IPS-20b (cell line): ENCODE results near the gene SZRD1.
"Not testable (repeated sequence)": the region's sequence is repeated elsewhere in the genome, so short reads cannot be mapped to it uniquely, and the experiment has no call there.

Source experiments
- H3K27ac ChIP-seq: one replicate; pipeline ENCODE4 v1.5.1; 2013; ENCODE audit warnings: low read length
- H3K27me3 ChIP-seq: 2 replicates; pipeline ENCODE4 v1.6.1; 2013; ENCODE audit warnings: mild to moderate bottlenecking, low read length, inconsistent platforms; ENCODE audit not compliant: insufficient read depth
- H3K36me3 ChIP-seq: 2 replicates; pipeline ENCODE4 v1.6.1; 2013; ENCODE audit warnings: low read depth, mild to moderate bottlenecking, inconsistent platforms, low read length, moderate library complexity; ENCODE audit not compliant: insufficient read depth
- H3K4me1 ChIP-seq: 2 replicates; pipeline ENCODE4 v1.6.1; 2013; ENCODE audit warnings: mild to moderate bottlenecking, control low read depth, inconsistent platforms, low read length, moderate library complexity; ENCODE audit not compliant: insufficient read depth
- H3K4me3 ChIP-seq: 2 replicates; pipeline ENCODE4 v1.5.1; 2013; ENCODE audit warnings: mild to moderate bottlenecking, low read length, inconsistent platforms
- H3K9ac ChIP-seq: 2 replicates; pipeline ENCODE4 v1.6.1; 2013; ENCODE audit warnings: low read depth, mild to moderate bottlenecking, inconsistent platforms, low read length, moderate library complexity
- H3K9me3 ChIP-seq: 2 replicates; pipeline ENCODE4 v1.6.1; 2013; ENCODE audit warnings: mild to moderate bottlenecking, low read depth, low read length, inconsistent platforms; ENCODE audit not compliant: insufficient read depth

SZRD1 gene

GRCh38 chr1:16349847-16350406, 17.1 kb upstream of the SZRD1 start:
- H3K27me3 ChIP-seq, result no peaks in the 10 kb centered on the region
- H3K4me3 ChIP-seq, result no peak overlapping the region
- no peak overlapping the region for H3K9ac ChIP-seq
- H3K9me3 ChIP-seq, result no peaks in the 10 kb centered on the region
- H3K36me3 ChIP-seq, result no peaks in the 10 kb centered on the region
- H3K4me1 ChIP-seq, result peaks cover 9% of the 10 kb centered on the region; the same call in 1 of the 2 replicates
- H3K27ac ChIP-seq, result no peak overlapping the region

DNA sequence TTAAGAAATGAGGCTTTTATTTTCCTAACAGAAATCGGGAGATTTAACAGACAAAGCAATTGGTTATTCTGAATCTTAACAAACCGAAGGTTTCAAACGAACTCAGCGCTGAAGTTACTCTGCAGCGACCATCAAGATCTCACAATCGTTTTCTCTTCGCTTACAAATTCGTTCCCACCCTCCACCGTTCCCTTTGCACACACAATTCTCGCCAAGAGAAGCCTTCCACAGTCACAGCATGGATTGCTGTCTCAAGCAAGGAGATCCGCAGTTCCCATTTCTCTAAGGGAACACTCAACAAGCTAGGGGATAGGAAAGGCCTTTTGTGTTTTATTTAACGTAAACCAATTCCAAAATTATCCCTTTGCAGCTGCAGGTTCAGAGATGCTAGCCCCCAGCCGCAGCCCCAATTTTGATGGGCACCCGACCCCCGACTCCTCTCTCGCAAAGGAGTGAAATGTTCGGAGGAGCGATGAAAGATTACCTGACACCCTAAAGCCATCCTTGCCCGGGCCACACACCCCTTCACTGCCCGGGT, 15.5 kb upstream of the SZRD1 start:
- H3K4me1 ChIP-seq, result peaks cover 9% of the 10 kb centered on the region; the same call in 1 of the 2 replicates
- no peaks in the 10 kb centered on the region for H3K9me3 ChIP-seq
- H3K4me3 ChIP-seq, result peak overlapping the region; percentile 87
- no peak overlapping the region for H3K27ac ChIP-seq
- H3K9ac ChIP-seq, result peak overlapping the region; percentile 86; the same call in 1 of the 2 replicates
- no peaks in the 10 kb centered on the region for H3K36me3 ChIP-seq
- no peaks in the 10 kb centered on the region for H3K27me3 ChIP-seq

DNA sequence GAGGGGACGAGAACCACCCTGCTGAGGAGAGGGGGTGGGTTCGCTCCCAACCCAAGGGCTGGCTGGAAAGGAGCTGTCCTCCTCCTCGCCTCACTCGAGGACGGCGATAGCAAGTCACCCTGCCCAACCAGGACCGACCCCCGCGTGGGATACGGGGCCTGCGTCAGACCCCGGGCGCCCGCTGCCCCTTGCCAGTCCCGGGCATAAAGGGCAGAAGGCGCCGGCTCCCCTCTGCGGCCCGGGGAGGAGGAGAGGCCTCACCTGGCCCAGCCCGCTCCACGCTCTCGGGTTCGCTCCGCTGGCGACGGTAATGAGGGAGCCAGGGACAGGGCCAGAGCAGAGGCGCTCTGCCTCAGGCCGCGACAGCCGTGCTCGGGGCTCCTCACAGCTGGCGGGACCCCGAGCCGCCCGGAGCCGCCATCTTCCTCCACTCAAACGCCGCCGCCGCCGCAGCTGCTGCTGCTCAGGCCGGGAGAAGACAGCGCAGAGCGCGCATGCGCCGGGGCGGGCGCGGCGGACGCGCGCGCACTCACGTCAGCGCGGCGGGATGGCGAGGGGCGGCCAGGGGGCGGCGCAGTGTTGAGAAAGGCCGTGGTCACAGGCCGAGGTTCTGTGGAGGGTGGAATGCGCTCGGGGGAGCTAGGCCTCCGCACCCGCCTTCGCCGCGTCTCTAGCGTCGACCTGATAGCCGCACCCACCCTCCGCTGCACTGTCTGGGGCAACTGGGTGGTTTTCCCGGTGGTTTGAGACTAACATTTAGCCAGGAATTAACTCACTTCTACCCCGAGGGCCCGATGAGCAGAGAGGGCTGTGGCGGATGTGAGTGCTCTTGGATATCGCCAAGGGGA, 14.8 kb upstream of the SZRD1 start, which contains the start of gene FBXO42:
Gene FBXO42 (minus strand): TSS at position 487 of the 848 bp plus-strand sequence. CDS start 37,062 bp downstream, outside the sequence.
- Histone ChIP-seq H3K4me1 (peaks cover 9% of the 10 kb centered on the region; the same call in 1 of the 2 replicates), H3K36me3 (no peaks in the 10 kb centered on the region), H3K9ac (peak within 1 kb of the TSS; percentile 86), H3K9me3 (no peaks in the 10 kb centered on the region), H3K4me3 (peak within 1 kb of the TSS; percentile 87), H3K27ac (no peak within 1 kb of the TSS), H3K27me3 (no peaks in the 10 kb centered on the region)

DNA sequence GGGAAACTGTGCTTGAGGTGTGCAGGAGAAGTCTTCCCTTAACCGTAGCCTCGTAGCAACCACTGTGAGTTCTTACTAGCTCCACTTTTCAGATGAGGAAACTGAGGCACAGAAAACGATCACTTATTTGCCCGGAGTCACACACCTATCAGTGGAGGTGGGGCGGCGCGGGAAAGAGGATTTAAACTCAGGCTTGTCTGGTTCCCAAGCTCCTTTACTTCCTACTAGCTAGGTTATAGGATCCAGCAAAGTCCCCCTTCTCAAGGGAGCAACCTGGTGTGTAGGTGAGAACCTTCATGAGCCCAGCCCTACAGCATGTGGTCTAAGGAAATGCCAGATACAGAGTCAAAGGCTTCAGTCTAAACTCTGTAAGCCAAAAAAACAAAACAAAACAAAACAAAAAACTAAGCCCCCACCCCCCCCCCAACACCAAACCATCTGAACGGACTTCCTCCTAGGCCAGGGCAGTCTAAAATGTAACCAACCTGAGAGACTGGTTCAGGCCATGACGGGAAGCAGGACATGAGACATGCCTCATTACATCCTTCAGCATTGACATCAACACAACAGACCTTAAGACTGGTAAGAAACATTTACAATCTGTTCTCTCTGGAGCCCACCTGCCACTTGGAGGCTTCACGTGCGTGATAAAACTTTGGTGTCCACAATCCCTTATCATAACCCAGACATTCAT, 14.1 kb upstream of the SZRD1 start:
- H3K9me3 ChIP-seq, result no peaks in the 10 kb centered on the region
- peak overlapping the region; percentile 87 for H3K4me3 ChIP-seq
- H3K27ac ChIP-seq, result no peak overlapping the region

GRCh38 chr1:16354619-16355018, 12.4 kb upstream of the SZRD1 start:
- Histone ChIP-seq H3K9me3 (no peaks in the 10 kb centered on the region), H3K36me3 (no peaks in the 10 kb centered on the region), H3K27ac (no peak overlapping the region), H3K4me1 (peaks cover 9% of the 10 kb centered on the region; the same call in 1 of the 2 replicates), H3K9ac (no peak overlapping the region), H3K4me3 (no peak overlapping the region), H3K27me3 (no peaks in the 10 kb centered on the region)

More for the DNA sequence above, 14.1 kb upstream of the SZRD1 start:
- Histone ChIP-seq H3K9ac (peak overlapping the region; percentile 43; the same call in 1 of the 2 replicates), H3K27me3 (no peaks in the 10 kb centered on the region), H3K36me3 (no peaks in the 10 kb centered on the region), H3K4me1 (peaks cover 9% of the 10 kb centered on the region; the same call in 1 of the 2 replicates)

DNA sequence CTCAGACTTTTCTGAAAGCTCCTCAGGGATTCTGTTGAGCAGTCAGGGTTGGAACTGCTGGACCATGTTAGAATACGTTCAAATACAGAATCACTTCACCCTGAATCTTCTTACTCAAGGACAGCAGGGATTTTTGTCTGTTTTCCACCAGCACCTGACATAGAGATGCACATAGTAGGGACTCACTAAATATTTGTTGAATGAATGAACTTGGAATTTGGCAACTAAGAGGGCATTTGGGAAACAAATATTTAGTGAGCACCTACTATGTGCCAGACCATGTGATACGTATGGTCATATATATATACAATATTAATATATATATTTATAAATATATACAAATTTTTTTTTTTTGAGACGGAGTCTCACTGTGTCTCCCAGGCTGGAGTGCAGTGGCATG, 10.2 kb upstream of the SZRD1 start:
- H3K27ac ChIP-seq, result no peak overlapping the region
- no peaks in the 10 kb centered on the region for H3K9me3 ChIP-seq
- no peaks in the 10 kb centered on the region for H3K27me3 ChIP-seq
- no peak overlapping the region for H3K9ac ChIP-seq
- H3K36me3 ChIP-seq, result no peaks in the 10 kb centered on the region
- no peak overlapping the region for H3K4me3 ChIP-seq
- no peaks in the 10 kb centered on the region; the same call in 1 of the 2 replicates for H3K4me1 ChIP-seq

- H3K4me3 ChIP-seq, H3K27me3 ChIP-seq, H3K9ac ChIP-seq, H3K9me3 ChIP-seq, H3K27ac ChIP-seq, H3K36me3 ChIP-seq: not testable (repeated sequence)
- peaks cover 11% of the 10 kb centered on the region for H3K4me1 ChIP-seq
These were observed 1.9 kb upstream of the SZRD1 start for GRCh38 chr1:16365146-16365498.

GRCh38 chr1:16367258-16367967, 371 bp downstream of the SZRD1 start:
- Histone ChIP-seq H3K27ac (peak overlapping the region; percentile 69), H3K27me3 (no peaks in the 10 kb centered on the region; the same call in 1 of the 2 replicates), H3K36me3 (peaks cover under 1% of the 10 kb centered on the region), H3K9me3 (no peaks in the 10 kb centered on the region), H3K9ac (peak overlapping the region; percentile 92), H3K4me3 (peak overlapping the region; percentile 87), H3K4me1 (peaks cover 11% of the 10 kb centered on the region)

DNA sequence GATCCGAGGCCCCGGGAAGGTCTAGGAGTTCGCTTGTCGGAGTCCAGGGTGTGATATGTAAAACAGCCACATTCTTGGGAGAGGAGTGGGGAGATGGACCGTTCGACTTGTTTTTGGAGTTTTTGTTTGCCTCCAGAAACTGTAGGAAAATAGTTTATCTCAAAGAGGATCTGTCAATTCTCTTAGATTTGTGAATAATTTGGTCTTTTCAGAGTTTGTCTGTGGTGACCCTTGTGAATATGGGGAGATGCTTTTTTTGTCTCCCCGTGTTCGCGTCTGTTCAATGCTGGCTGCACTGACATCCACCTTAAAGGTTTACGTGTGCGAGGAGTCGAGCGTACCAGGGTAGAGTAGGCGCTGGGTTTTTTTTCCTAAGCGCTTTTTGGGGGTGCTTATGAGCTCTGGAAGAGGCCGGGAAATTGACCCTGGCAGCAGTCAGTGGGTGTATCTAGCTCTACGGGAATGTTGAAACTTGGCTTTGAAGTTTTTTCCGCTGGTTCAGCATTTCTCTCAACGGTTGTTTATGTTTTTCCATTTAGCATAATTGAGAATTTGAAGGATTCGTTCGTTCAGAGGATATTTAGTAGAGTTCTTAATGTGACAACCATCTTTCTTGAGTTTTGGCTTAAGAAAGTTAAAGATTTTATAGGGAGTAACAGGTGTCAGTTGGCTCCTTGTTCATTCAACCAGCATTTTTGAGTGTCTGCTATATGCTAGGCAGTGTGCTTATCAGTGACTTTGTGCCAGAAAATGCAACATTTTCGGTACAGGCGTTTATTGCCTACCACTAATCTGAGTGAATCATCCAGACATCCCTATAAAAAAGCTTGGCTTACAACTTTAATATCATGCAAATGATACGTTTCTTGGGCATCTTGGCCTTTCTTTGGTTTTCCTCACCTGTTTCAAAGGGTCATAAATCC, 1.2 kb downstream of the SZRD1 start:
- Histone ChIP-seq H3K27me3 (no peaks in the 10 kb centered on the region; the same call in 1 of the 2 replicates), H3K36me3 (peaks cover 5% of the 10 kb centered on the region), H3K4me1 (peaks cover 11% of the 10 kb centered on the region), H3K9me3 (no peaks in the 10 kb centered on the region), H3K9ac (peak overlapping the region; percentile 92), H3K4me3 (peak overlapping the region; percentile 87), H3K27ac (peak overlapping the region; percentile 69)

DNA sequence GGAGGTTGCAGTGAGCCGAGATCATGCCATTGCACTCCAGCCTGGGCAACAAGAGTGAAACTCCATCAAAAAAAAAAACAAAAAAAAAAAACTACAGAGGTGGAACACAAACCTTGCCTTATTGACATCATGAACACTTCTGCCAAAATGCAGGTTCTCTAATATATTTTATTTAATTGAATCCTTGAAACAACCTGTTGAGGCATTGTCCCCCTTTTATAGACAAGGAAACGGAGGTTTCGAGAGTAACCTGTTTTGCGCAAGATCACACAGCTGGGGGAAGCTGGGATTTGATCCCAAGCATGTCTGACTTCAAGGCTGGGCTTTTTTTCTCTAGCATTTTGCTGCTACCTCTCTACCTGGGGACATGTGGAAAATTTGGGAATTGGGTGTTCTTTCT, 2.8 kb downstream of the SZRD1 start:
- H3K9me3 ChIP-seq, result no peaks in the 10 kb centered on the region
- H3K9ac ChIP-seq, result no peak overlapping the region
- H3K27me3 ChIP-seq, result no peaks in the 10 kb centered on the region; the same call in 1 of the 2 replicates
- peaks cover 5% of the 10 kb centered on the region for H3K36me3 ChIP-seq
- no peak overlapping the region for H3K27ac ChIP-seq
- peaks cover 14% of the 10 kb centered on the region for H3K4me1 ChIP-seq
- H3K4me3 ChIP-seq, result no peak overlapping the region
